Measurements from ENCODE around the gene HPCAL1. TPM values are rescaled to one million over a fixed set of nuclear protein-coding genes. Genes with fewer than 3 reads are reported as not detected.

Gene HPCAL1
- total RNA-seq (10 to 100 TPM; 18.9 to 63.2 (median 40.5) TPM), polyA plus RNA-seq (10 to 100 TPM; 30.8 to 42.6 TPM)
- long read RNA-seq, donor 1, transcript HPCAL1-201 (5 exons, 1,751 nt) = major isoform, 107 of 134 reads
- long read RNA-seq, donor 1, partial matches to known transcripts = 8 of 134 reads
- long read RNA-seq, donor 1, other reads (novel, unspliced or antisense) = 19 of 134 reads
- long read RNA-seq, donor 2, transcript HPCAL1-201 (5 exons, 1,751 nt) = major isoform, 179 of 212 reads
- long read RNA-seq, donor 2, partial matches to known transcripts = 13 of 212 reads
- long read RNA-seq, donor 2, other reads (novel, unspliced or antisense) = 20 of 212 reads
- long read RNA-seq, donor 3, transcript HPCAL1-201 (5 exons, 1,751 nt) = major isoform, 149 of 169 reads
- long read RNA-seq, donor 3, partial matches to known transcripts = 3 of 169 reads
- long read RNA-seq, donor 3, other reads (novel, unspliced or antisense) = 17 of 169 reads

GRCh38 chr2:10302479-10303180, at the start of gene HPCAL1:
TSS of gene HPCAL1 (plus strand) at chr2:10302904. CDS start at chr2:10419758, 116,854 bp downstream.
- WGBS, 4 donors = 0 to 1% (median 0%) methylated on average over 25 to 87 of the region's 87 CpGs; no CpG with 5 or more reads in 1 of the 4 donors
- peak; percentile 83 to 96 for TF ChIP-seq POLR2A (IDR thresholded peaks at IDR 0.05)
- peak; percentile 43 to 91 (median 72) for TF ChIP-seq CTCF (IDR thresholded peaks at IDR 0.05)
- DNase-seq = peak; percentile 88 to 94 (median 91)
- no peaks in the 10 kb centered on the region for H3K27me3 ChIP-seq
- H3K4me1 ChIP-seq = peaks cover 2 to 62% (median 38%) of the 10 kb centered on the region in 12 donors
- intact Hi-C loops (cut with DNase I) = loop anchor here in 9 of 10 donors (1.0 to 10.0 kb wide), 12 partner anchors 12 to 180 kb away; partner anchors contain the start of gene RRM2 (in 4 of the 9)
- H3K36me3 ChIP-seq = no peaks in the 10 kb centered on the region
- H3K4me3 ChIP-seq = peak within 1 kb of the TSS; percentile 57 to 96 (median 89)
- peaks cover 0 to 7% (median 0%) of the 10 kb centered on the region in 12 donors for H3K9me3 ChIP-seq
- peak within 1 kb of the TSS; percentile 49 to 90 (median 82) for H3K27ac ChIP-seq
- peak; percentile 68 to 94 (median 91) for ATAC-seq

- no peak for TF ChIP-seq CTCF (IDR thresholded peaks at IDR 0.05)
- no peak for TF ChIP-seq POLR2A (IDR thresholded peaks at IDR 0.05)
- ATAC-seq (no peak), DNase-seq (peak in 2 of 5 donors; percentile 15 to 32)
- Histone ChIP-seq H3K36me3 (no peaks in the 10 kb centered on the region), H3K4me3 (no peak overlapping the region), H3K27me3 (no peaks in the 10 kb centered on the region), H3K27ac (no peak overlapping the region), H3K9me3 (peaks cover 0 to 23% (median 13%) of the 10 kb centered on the region in 12 donors), H3K4me1 (no peaks in the 10 kb centered on the region)
- intact Hi-C loops (cut with DNase I) = no loop called here
- WGBS, 4 donors = 81 to 88% (median 84%) methylated on average over 14 to 18 of the region's 18 CpGs
Measured at GRCh38 chr2:10253596-10254372, 48.9 kb upstream of the HPCAL1 start.

- H3K4me1 ChIP-seq = no peaks in the 10 kb centered on the region
Measured at GRCh38 chr2:10254373-10255188, 48.1 kb upstream of the HPCAL1 start.

More at GRCh38 chr2:10254373-10255188, 48.1 kb upstream of the HPCAL1 start:
- no peak for TF ChIP-seq CTCF (IDR thresholded peaks at IDR 0.05)
- TF ChIP-seq POLR2A (IDR thresholded peaks at IDR 0.05) = no peak
- WGBS, 4 donors = 90 to 94% (median 92%) methylated on average over 23 to 31 of the region's 31 CpGs
- intact Hi-C loops (cut with DNase I) = no loop called here
- no peak overlapping the region for H3K27ac ChIP-seq
- DNase-seq (peak in 1 of 5 donors; percentile 41), ATAC-seq (no peak)
- no peaks in the 10 kb centered on the region for H3K36me3 ChIP-seq
- H3K4me3 ChIP-seq = no peak overlapping the region
- H3K9me3 ChIP-seq = peaks cover 0 to 16% (median 10%) of the 10 kb centered on the region in 12 donors
- no peaks in the 10 kb centered on the region for H3K27me3 ChIP-seq
